ENCODE data around the gene CEACAM1.
"Not testable (repeated sequence)": the region's sequence is repeated elsewhere in the genome, so short reads cannot be mapped to it uniquely, and the experiment has no call there.

CEACAM1 gene

GRCh38 chr19:42548552-42548951, 20.3 kb upstream of the CEACAM1 start:
- DNase-seq (ENCODE audit: low spot score) = no peak

GRCh38 chr19:42547929-42548328, 19.6 kb upstream of the CEACAM1 start:
- no peak for DNase-seq (ENCODE audit: low spot score)

- no peak for DNase-seq (ENCODE audit: low spot score)
Measured at GRCh38 chr19:42546831-42547500, 18.7 kb upstream of the CEACAM1 start.

DNA sequence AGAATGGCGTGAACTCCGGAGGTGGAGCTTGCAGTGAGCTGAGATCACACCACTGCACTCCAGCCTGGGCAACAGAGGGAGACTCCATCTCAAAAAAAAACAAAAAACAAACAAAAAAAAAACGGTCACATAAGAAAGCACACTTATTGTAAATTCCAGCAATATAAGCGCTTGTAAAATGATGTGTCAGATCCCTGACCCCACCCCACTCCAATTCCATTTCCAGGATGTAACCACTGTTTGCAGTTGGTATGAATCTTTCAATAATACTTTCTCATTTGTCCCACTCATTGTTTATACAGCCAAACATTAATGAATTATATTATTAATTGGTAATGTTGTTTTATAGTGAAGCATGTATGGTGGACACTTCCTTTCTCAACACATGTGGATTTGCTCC, 15.9 kb upstream of the CEACAM1 start:
- no peak for DNase-seq (ENCODE audit: low spot score)

DNA sequence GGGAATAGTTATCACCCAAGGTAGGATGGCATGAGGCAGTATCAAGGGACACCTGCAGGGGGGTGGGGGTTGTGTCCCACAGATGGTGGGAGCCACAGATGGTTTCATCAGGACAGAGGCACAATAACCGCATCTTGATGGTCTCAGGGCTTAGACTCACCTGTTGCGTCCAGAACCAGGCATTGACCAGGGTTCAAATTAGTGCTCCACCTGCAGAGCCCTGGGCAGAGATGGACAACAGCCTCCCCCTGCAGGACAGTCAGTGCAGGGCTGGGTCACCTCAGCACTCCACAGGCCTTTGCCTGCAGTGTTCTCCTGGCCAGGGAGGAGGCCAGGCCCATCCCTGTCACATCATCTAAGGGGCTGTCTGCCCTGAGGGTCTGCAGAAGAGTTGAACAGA, 14.5 kb upstream of the CEACAM1 start:
- no peak for DNase-seq (ENCODE audit: low spot score)

GRCh38 chr19:42540071-42540553, 11.8 kb upstream of the CEACAM1 start:
- DNase-seq (ENCODE audit: low spot score) = no peak

- DNase-seq (ENCODE audit: low spot score) = no peak
Measured at GRCh38 chr19:42538841-42539709, 10.8 kb upstream of the CEACAM1 start.

- not testable (repeated sequence) for DNase-seq (ENCODE audit: low spot score)
Measured at GRCh38 chr19:42535276-42535675, 7.0 kb upstream of the CEACAM1 start.

DNA sequence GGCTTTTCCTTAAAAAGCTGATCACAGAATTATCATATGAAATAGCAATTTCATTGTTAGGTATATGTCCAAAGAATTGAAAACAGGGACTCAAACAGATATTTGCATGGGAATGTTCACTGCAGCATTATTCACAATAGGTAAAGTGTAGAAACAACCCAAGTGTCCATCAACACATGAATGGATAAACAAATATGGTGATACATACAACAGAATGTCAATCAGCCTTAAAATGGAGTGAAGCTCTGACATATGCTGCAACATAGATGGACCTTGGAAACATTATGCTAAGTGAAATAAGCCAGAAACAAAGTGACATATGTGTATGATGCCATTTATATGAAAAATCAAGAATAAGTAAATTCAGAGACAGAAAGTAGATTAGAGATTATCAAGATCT, 6.1 kb upstream of the CEACAM1 start:
- no peak for DNase-seq (ENCODE audit: low spot score)

- DNase-seq (ENCODE audit: low spot score) = no peak
Measured at GRCh38 chr19:42532891-42533290, 4.6 kb upstream of the CEACAM1 start.

- no peak for DNase-seq (ENCODE audit: low spot score)
Measured at GRCh38 chr19:42531313-42531712, 3.0 kb upstream of the CEACAM1 start.

- peak; percentile 71 for DNase-seq (ENCODE audit: low spot score)
Measured at GRCh38 chr19:42529248-42529764, 1.0 kb upstream of the CEACAM1 start.

GRCh38 chr19:42524943-42525342, 3.3 kb downstream of the CEACAM1 start:
- DNase-seq (ENCODE audit: low spot score) = no peak

- DNase-seq (ENCODE audit: low spot score) = no peak
Measured at GRCh38 chr19:42524250-42524649, 4.0 kb downstream of the CEACAM1 start.

DNA sequence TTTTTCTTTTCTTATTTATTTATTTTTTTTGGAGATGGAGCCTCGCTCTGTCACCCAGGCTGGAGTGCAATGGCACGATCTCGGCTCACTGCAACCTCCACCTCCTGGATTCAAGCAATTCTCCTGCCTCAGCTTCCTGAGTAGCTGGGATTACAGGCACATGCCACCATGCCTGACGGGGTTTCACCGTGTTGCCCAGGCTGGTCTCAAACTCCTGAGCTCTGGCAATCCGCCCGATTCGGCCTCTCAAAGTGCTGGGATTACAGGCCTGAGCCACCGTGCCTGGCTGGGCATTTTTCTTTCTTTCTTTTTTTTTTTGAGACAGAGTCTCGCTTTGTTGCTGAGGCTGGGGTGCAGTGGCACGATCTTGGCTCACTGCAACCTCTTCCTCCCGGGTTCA, 6.0 kb downstream of the CEACAM1 start:
- not testable (repeated sequence) for DNase-seq (ENCODE audit: low spot score)

DNA sequence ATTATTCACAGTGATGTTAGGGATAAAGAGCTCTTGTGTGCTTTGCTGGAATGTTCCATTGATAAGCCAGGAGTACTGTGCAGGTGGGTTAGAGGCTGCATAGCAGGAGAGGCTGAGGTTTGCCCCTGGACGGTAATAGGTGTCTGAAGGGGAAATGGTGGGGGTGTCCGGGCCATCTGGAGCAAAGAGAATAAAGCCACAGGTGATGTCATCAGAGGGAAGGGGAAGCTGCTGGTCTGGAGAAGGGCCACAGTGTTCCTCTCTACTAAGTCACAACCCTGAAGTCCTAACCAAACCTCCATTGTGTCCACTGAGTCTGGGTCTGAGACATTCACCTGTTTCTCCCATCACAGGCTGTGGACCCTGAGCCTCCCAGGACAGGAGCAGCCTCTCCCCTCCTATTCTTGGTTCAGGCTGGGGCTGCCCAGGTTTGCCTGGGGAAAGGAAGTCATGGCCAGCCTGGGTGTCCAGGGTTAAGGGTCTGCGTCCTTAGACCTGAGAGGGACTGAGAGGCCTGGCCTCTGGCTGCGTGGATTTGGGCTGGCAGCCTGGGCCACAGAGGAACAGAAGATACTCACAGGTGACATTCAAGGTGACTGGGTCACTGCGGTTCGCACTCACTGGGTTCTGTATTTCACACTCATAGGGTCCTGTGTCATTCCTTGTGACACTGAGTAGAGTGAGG, 6.8 kb downstream of the CEACAM1 start:
- no peak for DNase-seq (ENCODE audit: low spot score)

DNA sequence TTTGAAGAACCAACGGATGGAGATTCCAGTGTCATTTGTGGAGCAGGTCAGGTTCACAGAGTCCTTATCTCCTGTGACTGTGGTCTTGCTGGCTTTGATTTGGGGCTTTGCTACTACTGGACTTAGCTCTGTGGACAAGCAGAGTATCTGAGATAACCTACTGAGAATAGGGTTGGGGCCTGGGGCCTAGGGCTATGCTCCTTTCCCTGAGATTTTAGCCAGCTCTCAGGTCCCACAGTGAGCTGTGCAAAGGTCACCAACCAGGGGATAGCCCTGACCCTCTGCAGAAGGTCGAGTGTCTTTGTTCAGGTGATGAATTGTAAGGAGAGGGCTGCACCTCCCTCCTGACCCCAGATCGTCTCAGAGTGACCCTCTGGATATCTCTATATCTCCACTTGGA, 9.2 kb downstream of the CEACAM1 start:
- no peak for DNase-seq (ENCODE audit: low spot score)

DNA sequence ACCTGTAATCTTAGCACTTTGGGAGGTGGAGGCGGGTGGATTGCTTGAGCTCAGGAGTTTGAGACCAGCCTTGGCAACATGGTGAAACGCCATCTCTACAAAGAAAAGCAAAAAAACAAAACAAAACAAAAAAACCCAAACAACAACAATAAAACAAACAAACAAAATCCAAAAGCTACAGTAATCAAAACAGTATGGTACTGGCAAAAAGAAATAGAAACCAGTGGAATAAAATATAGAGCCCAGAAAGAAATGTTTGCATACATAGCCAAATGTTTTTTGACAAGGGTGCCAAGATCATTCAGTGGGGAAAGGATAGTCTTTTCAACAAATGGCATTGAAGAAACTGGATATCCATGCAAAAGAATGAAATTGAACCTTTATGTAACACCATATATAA, 11.5 kb downstream of the CEACAM1 start:
- no peak for DNase-seq (ENCODE audit: low spot score)

GRCh38 chr19:42515241-42515832, 12.9 kb downstream of the CEACAM1 start:
- DNase-seq (ENCODE audit: low spot score) = no peak

GRCh38 chr19:42514449-42514848, 13.8 kb downstream of the CEACAM1 start:
- DNase-seq (ENCODE audit: low spot score) = no peak

DNA sequence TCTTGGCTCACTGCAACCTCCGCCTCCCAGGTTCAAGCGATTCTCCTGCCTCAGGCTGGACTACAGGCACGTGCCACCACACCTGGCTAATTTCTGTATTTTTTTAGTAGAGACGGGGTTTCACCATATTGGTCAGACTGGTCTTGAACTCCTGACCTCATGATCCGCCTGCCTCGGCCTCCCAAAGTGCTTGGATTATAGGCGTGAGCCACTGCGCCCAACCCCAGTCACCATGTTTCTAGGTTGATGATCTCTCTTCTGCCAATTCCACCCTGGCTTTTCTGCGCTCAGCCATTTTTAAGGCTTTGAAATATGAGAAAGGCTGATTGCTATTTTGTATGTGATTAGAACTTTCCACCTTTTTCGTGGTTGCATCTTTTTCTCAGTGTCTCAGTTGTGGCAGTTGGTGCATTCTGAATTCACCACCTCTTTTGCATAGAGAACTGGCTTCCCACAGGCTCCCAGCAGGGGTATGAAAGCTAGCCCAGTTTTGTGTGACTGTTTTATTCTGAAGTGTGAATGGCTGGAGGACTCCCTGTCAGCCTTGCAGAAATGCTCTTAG, 15.5 kb downstream of the CEACAM1 start:
- DNase-seq (ENCODE audit: low spot score) = no peak

DNA sequence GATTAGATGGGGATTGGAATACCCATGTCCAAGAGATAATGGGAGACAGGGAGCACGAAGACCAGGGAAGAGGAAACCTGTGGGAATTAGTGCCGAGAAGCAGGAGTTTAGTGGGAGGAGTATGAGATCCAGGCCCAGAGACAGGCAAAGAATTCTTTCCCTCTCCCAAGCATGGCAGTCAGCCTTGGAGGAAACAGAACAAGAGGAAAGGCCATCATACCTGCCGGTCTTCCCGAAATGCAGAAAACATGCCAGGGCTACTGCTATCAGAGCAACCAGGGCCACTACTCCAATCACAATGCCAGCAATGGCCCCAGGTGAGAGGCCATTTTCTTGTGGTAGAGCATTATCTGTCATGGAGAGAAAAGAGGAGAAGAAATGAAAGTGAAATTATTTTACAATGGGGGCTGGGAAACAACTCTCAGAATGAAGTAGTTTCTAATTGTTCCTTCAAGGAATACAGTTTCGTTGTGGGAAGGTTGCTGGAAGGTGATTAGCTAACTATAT, 16.1 kb downstream of the CEACAM1 start:
- DNase-seq (ENCODE audit: low spot score) = no peak

All from kidney capillary endothelial cell (primary cell).